ELF-1 (cell line): ENCODE measurements around the gene N4BP2L2.

Source experiments
- DNase-seq: peaks from one replicate; pipeline ENCODE4 v3.0.0-alpha.2; 2016; ENCODE audit warnings: low read depth, low spot score

Gene N4BP2L2

GRCh38 chr13:32426191-32426989 lies 112.2 kb downstream of the N4BP2L2 start:
- DNase-seq, result no peak

- no peak for DNase-seq
Measured at GRCh38 chr13:32425158-32425557, 113.4 kb downstream of the N4BP2L2 start.

GRCh38 chr13:32423592-32423991 lies 115.0 kb downstream of the N4BP2L2 start:
- no peak for DNase-seq

- no peak for DNase-seq
Measured at GRCh38 chr13:32419862-32420261, 118.7 kb downstream of the N4BP2L2 start.

- no peak for DNase-seq
Measured at GRCh38 chr13:32417995-32418394, 120.6 kb downstream of the N4BP2L2 start.

- peak; percentile 37 for DNase-seq
Measured at GRCh38 chr13:32415019-32415418, 123.6 kb downstream of the N4BP2L2 start.

- DNase-seq, result no peak
Measured at GRCh38 chr13:32414580-32414979, 124.0 kb downstream of the N4BP2L2 start.

GRCh38 chr13:32413284-32413683 lies 125.3 kb downstream of the N4BP2L2 start:
- DNase-seq, result no peak

GRCh38 chr13:32409561-32410421 lies 128.8 kb downstream of the N4BP2L2 start:
- peak; percentile 88 for DNase-seq

- DNase-seq, result no peak
Measured at GRCh38 chr13:32409001-32409313, 129.6 kb downstream of the N4BP2L2 start.

GRCh38 chr13:32408296-32409000 lies 130.1 kb downstream of the N4BP2L2 start:
- no peak for DNase-seq

GRCh38 chr13:32407854-32408253 lies 130.7 kb downstream of the N4BP2L2 start:
- no peak for DNase-seq

- no peak for DNase-seq
Measured at GRCh38 chr13:32403108-32403507, 135.5 kb downstream of the N4BP2L2 start.

- peak; percentile 87 for DNase-seq
Measured at GRCh38 chr13:32391101-32391619, 147.4 kb downstream of the N4BP2L2 start.

GRCh38 chr13:32390484-32390883 lies 148.1 kb downstream of the N4BP2L2 start:
- DNase-seq, result no peak

- DNase-seq, result no peak
Measured at GRCh38 chr13:32390048-32390447, 148.5 kb downstream of the N4BP2L2 start.

GRCh38 chr13:32385410-32385809 lies 153.2 kb downstream of the N4BP2L2 start:
- DNase-seq, result no peak

- DNase-seq, result no peak
Measured at GRCh38 chr13:32384702-32385101, 153.9 kb downstream of the N4BP2L2 start.

- DNase-seq, result no peak
Measured at GRCh38 chr13:32383836-32384618, 154.6 kb downstream of the N4BP2L2 start.
